ENCODE results near the gene CLBA1. TPM values are rescaled to one million over a fixed set of nuclear protein-coding genes. Genes with fewer than 3 reads are reported as not detected.

Gene CLBA1
- total and polyA plus RNA-seq, 2 donors (not counting 1 experiment from before 2014, with no cell fraction given), result 0.63 to 5.5 TPM

GRCh38 chr14:104938436-104938835 is 47.2 kb upstream of the CLBA1 start:
- Histone ChIP-seq H3K27me3 (replicated peaks in 1 of 4; ENCODE audit: control extremely low read depth in 1 of 4, control insufficient read depth in 3 of 4, insufficient read depth in 4 of 4, low read length in 3 of 4) (peaks cover 0 to 7% (median 2%) of the 10 kb centered on the region in 4 experiments), H4K20me1 (ENCODE audit: control insufficient read depth, insufficient read depth, low read length, poor library complexity, severe bottlenecking) (no peaks in the 10 kb centered on the region), H2AFZ (ENCODE audit: insufficient read depth, low read depth, low read length, poor library complexity, severe bottlenecking) (no peak overlapping the region), H3K4me1 (ENCODE audit: control insufficient read depth in 2 of 2, insufficient read depth in 2 of 2, low read length in 2 of 2) (peaks cover 0 to 8% of the 10 kb centered on the region in 2 donors), H3K79me2 (ENCODE audit: control insufficient read depth, insufficient read depth, low read length) (no peaks in the 10 kb centered on the region), H3K9me3 (ENCODE audit: control extremely low read depth in 1 of 3, control insufficient read depth in 2 of 3, insufficient read depth in 1 of 3, low read length in 2 of 3) (no peaks in the 10 kb centered on the region), H3K36me3 (replicated peaks in 1 of 2; ENCODE audit: control extremely low read depth in 1 of 2, control insufficient read depth in 1 of 2, extremely low read depth in 1 of 2, insufficient read depth in 2 of 2, low read length in 1 of 2) (no peaks in the 10 kb centered on the region), H3K4me2 (replicated peaks; ENCODE audit: low read depth, low read length, poor library complexity, severe bottlenecking) (no peak overlapping the region), H3K9ac (ENCODE audit: low read length) (no peak overlapping the region), H3K27ac (ENCODE audit: low read length in 2 of 2) (no peak overlapping the region), H3K4me3 (ENCODE audit: control extremely low read depth in 1 of 5, extremely low read depth in 1 of 5, insufficient read depth in 1 of 5, low read depth in 2 of 5, low read length in 4 of 5) (no peak overlapping the region)
- Mint-ChIP-seq H3K4me1 (peaks cover 7% of the 10 kb centered on the region), H3K27ac (no peak overlapping the region), H3K4me3 (no peak overlapping the region), H3K9me3 (ENCODE audit: insufficient read depth) (no peaks in the 10 kb centered on the region), H3K27me3 (peaks cover 4% of the 10 kb centered on the region)
- no peak for DNase-seq
- intact Hi-C loops (cut with micrococcal nuclease), result no loop called here
- WGBS (ENCODE audit: insufficient coverage), result 87% methylated on average over 2 of the region's 2 CpGs
- CTCF ChIA-PET, result no interaction called here
- TF ChIP-seq EZH2 (IDR thresholded peaks at IDR 0.05; ENCODE audit: borderline replicate concordance, insufficient read depth, low read depth, low read length, poor library complexity, severe bottlenecking) (no peak), CTCF (IDR thresholded peaks at IDR 0.05) (no peak)
- no peak for ATAC-seq (ENCODE audit: low read depth)
- POLR2A ChIA-PET, result no interaction called here

- TF ChIP-seq EZH2 (IDR thresholded peaks at IDR 0.05; ENCODE audit: borderline replicate concordance, insufficient read depth, low read depth, low read length, poor library complexity, severe bottlenecking), result no peak
- TF ChIP-seq CTCF (IDR thresholded peaks at IDR 0.05), result no peak
- Mint-ChIP-seq H3K27ac (no peak overlapping the region), H3K27me3 (peaks cover 4% of the 10 kb centered on the region), H3K4me3 (no peak overlapping the region), H3K4me1 (peaks cover 7% of the 10 kb centered on the region), H3K9me3 (ENCODE audit: insufficient read depth) (no peaks in the 10 kb centered on the region)
- WGBS (ENCODE audit: insufficient coverage), result 100% methylated on average over 1 of the region's 1 CpG
- no peak overlapping the region for H2AFZ ChIP-seq (ENCODE audit: insufficient read depth, low read depth, low read length, poor library complexity, severe bottlenecking)
- no peaks in the 10 kb centered on the region for H4K20me1 ChIP-seq (ENCODE audit: control insufficient read depth, insufficient read depth, low read length, poor library complexity, severe bottlenecking)
- intact Hi-C loops (cut with micrococcal nuclease), result no loop called here
- ChIA-PET POLR2A (no interaction called here), CTCF (interaction anchor here (0.6 to 2.1 kb wide), 3 partner anchors 40 to 73 kb away, joined by 3 to 7 read pairs (median 6); no protein-coding TSS in a partner anchor)
- peaks cover 0 to 7% (median 2%) of the 10 kb centered on the region in 4 experiments for H3K27me3 ChIP-seq (replicated peaks in 1 of 4; ENCODE audit: control extremely low read depth in 1 of 4, control insufficient read depth in 3 of 4, insufficient read depth in 4 of 4, low read length in 3 of 4)
- no peak overlapping the region for H3K27ac ChIP-seq (ENCODE audit: low read length in 2 of 2)
- H3K4me3 ChIP-seq (ENCODE audit: control extremely low read depth in 1 of 5, extremely low read depth in 1 of 5, insufficient read depth in 1 of 5, low read depth in 2 of 5, low read length in 4 of 5), result no peak overlapping the region
- no peak overlapping the region for H3K9ac ChIP-seq (ENCODE audit: low read length)
- no peak overlapping the region for H3K4me2 ChIP-seq (replicated peaks; ENCODE audit: low read depth, low read length, poor library complexity, severe bottlenecking)
- H3K4me1 ChIP-seq (ENCODE audit: control insufficient read depth in 2 of 2, insufficient read depth in 2 of 2, low read length in 2 of 2), result peaks cover 0 to 7% of the 10 kb centered on the region in 2 donors
- no peaks in the 10 kb centered on the region for H3K9me3 ChIP-seq (ENCODE audit: control extremely low read depth in 1 of 3, control insufficient read depth in 2 of 3, insufficient read depth in 1 of 3, low read length in 2 of 3)
- H3K79me2 ChIP-seq (ENCODE audit: control insufficient read depth, insufficient read depth, low read length), result no peaks in the 10 kb centered on the region
- no peak for DNase-seq
- ATAC-seq (ENCODE audit: low read depth), result no peak
- no peaks in the 10 kb centered on the region for H3K36me3 ChIP-seq (replicated peaks in 1 of 2; ENCODE audit: control extremely low read depth in 1 of 2, control insufficient read depth in 1 of 2, extremely low read depth in 1 of 2, insufficient read depth in 2 of 2, low read length in 1 of 2)
Measured at GRCh38 chr14:104938960-104939359, 46.6 kb upstream of the CLBA1 start.

Measured in B cell (primary cell).